Astrocyte (in vitro differentiated cells and primary cell): ENCODE measurements around the gene MYPN. TPM values are rescaled to one million over a fixed set of nuclear protein-coding genes. Genes with fewer than 3 reads are reported as not detected.

Experiments used
- DNase-seq: peaks from one replicate; pipeline ENCODE4 v3.0.0-alpha.2; 2010; ENCODE audit warnings: low read depth
- FAIRE-seq: peaks from 2 replicates; lab custom pipeline; 2011; peaks lifted over from hg19 to GRCh38; lab: Jason Lieb, UNC
- H2AFZ ChIP-seq: 2 replicates; pipeline ENCODE4 v1.6.0; 2012; ENCODE audit warnings: low read depth, low read length, inconsistent platforms
- H3K27ac ChIP-seq: 2 replicates; pipeline ENCODE4 v1.5.1; 2011; ENCODE audit warnings: low read depth, low read length, inconsistent platforms
- H3K27me3 ChIP-seq: 2 replicates; pipeline ENCODE4 v1.6.0; 2011; ENCODE audit warnings: low read length, inconsistent platforms; ENCODE audit not compliant: insufficient read depth
- H3K36me3 ChIP-seq: 2 replicates; pipeline ENCODE4 v1.5.1; 2011; ENCODE audit warnings: low read length, inconsistent platforms; ENCODE audit not compliant: insufficient read depth
- H3K4me1 ChIP-seq: 2 replicates; pipeline ENCODE4 v1.5.1; 2011; ENCODE audit warnings: low read length, inconsistent platforms; ENCODE audit not compliant: insufficient read depth
- H3K4me2 ChIP-seq: 2 replicates; pipeline ENCODE4 v1.6.0; 2012; ENCODE audit warnings: low read length, inconsistent platforms
- H3K4me3 ChIP-seq: 2 replicates; pipeline ENCODE4 v1.5.1; 2011; ENCODE audit warnings: low read depth, mild to moderate bottlenecking, low read length, inconsistent platforms; ENCODE audit not compliant: insufficient read depth
- H3K79me2 ChIP-seq: 2 replicates; pipeline ENCODE4 v1.6.0; 2012; ENCODE audit warnings: mild to moderate bottlenecking, low read length, inconsistent platforms; ENCODE audit not compliant: insufficient read depth
- H3K9ac ChIP-seq: 2 replicates; pipeline ENCODE4 v1.6.0; 2012; ENCODE audit warnings: mild to moderate bottlenecking, low read length, inconsistent platforms
- H3K9me3 ChIP-seq: 2 replicates; pipeline ENCODE4 v1.5.1; 2012; ENCODE audit warnings: low read depth, mild to moderate bottlenecking, low read length, inconsistent platforms; ENCODE audit not compliant: insufficient read depth
- H4K20me1 ChIP-seq: 2 replicates; pipeline ENCODE4 v1.6.0; 2012; ENCODE audit warnings: low read length, inconsistent platforms; ENCODE audit not compliant: insufficient read depth
- H3K27ac Mint-ChIP-seq: one replicate; pipeline ENCODE4 v1.8.0; 2021; ENCODE audit warnings: mild to moderate bottlenecking, mixed read lengths; ENCODE audit not compliant: unreplicated experiment
- H3K27me3 Mint-ChIP-seq: one replicate; pipeline ENCODE4 v1.8.0; 2021; ENCODE audit warnings: low read depth, mixed read lengths; ENCODE audit not compliant: unreplicated experiment
- H3K36me3 Mint-ChIP-seq: one replicate; pipeline ENCODE4 v1.8.0; 2021; ENCODE audit warnings: low read depth, mixed read lengths; ENCODE audit not compliant: unreplicated experiment
- H3K4me1 Mint-ChIP-seq: one replicate; pipeline ENCODE4 v1.8.0; 2021; ENCODE audit warnings: low read depth, mixed read lengths; ENCODE audit not compliant: unreplicated experiment
- H3K4me3 Mint-ChIP-seq: one replicate; pipeline ENCODE4 v1.8.0; 2021; ENCODE audit warnings: mild to moderate bottlenecking, moderate library complexity, mixed read lengths; ENCODE audit not compliant: unreplicated experiment
- H3K9me3 Mint-ChIP-seq: one replicate; pipeline ENCODE4 v1.8.0; 2021; ENCODE audit warnings: mild to moderate bottlenecking, mixed read lengths; ENCODE audit not compliant: unreplicated experiment
- EZH2 ChIP-seq: IDR thresholded peaks from 2 replicates; pipeline ENCODE4 v1.6.1; 2012; ENCODE audit warnings: mild to moderate bottlenecking, low read length, inconsistent platforms; ENCODE audit not compliant: insufficient read depth
- total RNA-seq: library from RNA; stranded (reverse); gene quantifications from 2 replicates; pipeline ENCODE4 v1.2.1, GENCODE V29; 2021
- TF ChIP-seq, protein P1 (sequence below): IDR thresholded peaks from 2 replicates; pipeline ENCODE4 v1.5.1; 2011; ENCODE audit warnings: low read depth, mild to moderate bottlenecking, inconsistent platforms, low read length, moderate library complexity; ENCODE audit not compliant: insufficient read depth

The MYPN gene
- total RNA-seq, 1 donor from 2014 or later, result 0.11 TPM

DNA sequence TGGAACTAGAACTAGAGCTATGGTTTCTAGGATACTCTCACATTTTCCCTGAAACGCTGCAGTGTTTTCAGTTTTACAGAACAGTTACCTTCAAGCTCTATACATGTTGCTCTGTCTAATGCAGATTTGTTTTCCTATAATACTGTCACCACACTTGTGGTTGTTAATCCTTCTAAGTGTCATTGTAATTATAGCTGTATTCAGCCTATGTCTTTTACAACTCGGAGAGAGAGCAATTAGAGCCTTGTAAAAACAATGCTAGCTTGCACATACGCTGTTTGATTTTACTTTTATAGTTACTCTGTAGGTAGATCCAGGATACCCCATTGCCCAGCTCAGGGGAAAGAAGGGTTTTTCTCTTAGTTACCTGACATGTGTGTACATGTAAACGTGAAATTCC lies 67.5 kb downstream of the MYPN start:
- no peak overlapping the region for H3K27ac Mint-ChIP-seq
- TF ChIP-seq, protein P1, sequence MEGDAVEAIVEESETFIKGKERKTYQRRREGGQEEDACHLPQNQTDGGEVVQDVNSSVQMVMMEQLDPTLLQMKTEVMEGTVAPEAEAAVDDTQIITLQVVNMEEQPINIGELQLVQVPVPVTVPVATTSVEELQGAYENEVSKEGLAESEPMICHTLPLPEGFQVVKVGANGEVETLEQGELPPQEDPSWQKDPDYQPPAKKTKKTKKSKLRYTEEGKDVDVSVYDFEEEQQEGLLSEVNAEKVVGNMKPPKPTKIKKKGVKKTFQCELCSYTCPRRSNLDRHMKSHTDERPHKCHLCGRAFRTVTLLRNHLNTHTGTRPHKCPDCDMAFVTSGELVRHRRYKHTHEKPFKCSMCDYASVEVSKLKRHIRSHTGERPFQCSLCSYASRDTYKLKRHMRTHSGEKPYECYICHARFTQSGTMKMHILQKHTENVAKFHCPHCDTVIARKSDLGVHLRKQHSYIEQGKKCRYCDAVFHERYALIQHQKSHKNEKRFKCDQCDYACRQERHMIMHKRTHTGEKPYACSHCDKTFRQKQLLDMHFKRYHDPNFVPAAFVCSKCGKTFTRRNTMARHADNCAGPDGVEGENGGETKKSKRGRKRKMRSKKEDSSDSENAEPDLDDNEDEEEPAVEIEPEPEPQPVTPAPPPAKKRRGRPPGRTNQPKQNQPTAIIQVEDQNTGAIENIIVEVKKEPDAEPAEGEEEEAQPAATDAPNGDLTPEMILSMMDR, result no peak
- TF ChIP-seq EZH2, result no peak
- H3K36me3 Mint-ChIP-seq, result peaks cover 2% of the 10 kb centered on the region
- no peak for FAIRE-seq
- Histone ChIP-seq H3K27me3 (no peaks in the 10 kb centered on the region), H2AFZ (no peak overlapping the region), H3K9me3 (no peaks in the 10 kb centered on the region), H3K27ac (no peak overlapping the region), H3K4me3 (no peak overlapping the region), H3K9ac (no peak overlapping the region), H3K79me2 (no peaks in the 10 kb centered on the region), H4K20me1 (no peaks in the 10 kb centered on the region), H3K4me2 (no peak overlapping the region), H3K36me3 (no peaks in the 10 kb centered on the region), H3K4me1 (no peaks in the 10 kb centered on the region)
- no peaks in the 10 kb centered on the region for H3K9me3 Mint-ChIP-seq
- H3K4me1 Mint-ChIP-seq, result no peaks in the 10 kb centered on the region
- peaks cover under 1% of the 10 kb centered on the region for H3K27me3 Mint-ChIP-seq
- DNase-seq, result no peak
- no peak overlapping the region for H3K4me3 Mint-ChIP-seq

GRCh38 chr10:68178592-68178991 lies 69.3 kb downstream of the MYPN start:
- no peaks in the 10 kb centered on the region for H3K4me1 ChIP-seq
- H3K4me3 ChIP-seq, result no peak overlapping the region
- no peaks in the 10 kb centered on the region for H4K20me1 ChIP-seq
- no peaks in the 10 kb centered on the region for H3K9me3 Mint-ChIP-seq
- H3K9me3 ChIP-seq, result no peaks in the 10 kb centered on the region
- no peak overlapping the region for H3K27ac Mint-ChIP-seq
- H3K27me3 ChIP-seq, result no peaks in the 10 kb centered on the region
- no peak overlapping the region for H3K9ac ChIP-seq
- no peaks in the 10 kb centered on the region for H3K36me3 ChIP-seq
- H3K27me3 Mint-ChIP-seq, result peaks cover 2% of the 10 kb centered on the region
- H3K4me2 ChIP-seq, result no peak overlapping the region
- H3K79me2 ChIP-seq, result no peaks in the 10 kb centered on the region
- no peak overlapping the region for H2AFZ ChIP-seq
- H3K36me3 Mint-ChIP-seq, result peaks cover 2% of the 10 kb centered on the region
- no peak overlapping the region for H3K4me3 Mint-ChIP-seq
- no peaks in the 10 kb centered on the region for H3K4me1 Mint-ChIP-seq
- no peak for DNase-seq
- no peak for TF ChIP-seq EZH2
- FAIRE-seq, result no peak
- H3K27ac ChIP-seq, result no peak overlapping the region

- Histone ChIP-seq H3K4me1 (no peaks in the 10 kb centered on the region), H3K9ac (no peak overlapping the region), H2AFZ (no peak overlapping the region), H3K4me2 (no peak overlapping the region), H3K4me3 (no peak overlapping the region), H3K9me3 (no peaks in the 10 kb centered on the region), H3K27me3 (no peaks in the 10 kb centered on the region), H3K36me3 (no peaks in the 10 kb centered on the region), H3K27ac (no peak overlapping the region), H4K20me1 (no peaks in the 10 kb centered on the region), H3K79me2 (no peaks in the 10 kb centered on the region)
- Mint-ChIP-seq H3K4me1 (no peaks in the 10 kb centered on the region), H3K36me3 (peaks cover 2% of the 10 kb centered on the region), H3K9me3 (no peaks in the 10 kb centered on the region), H3K27ac (no peak overlapping the region), H3K27me3 (peaks cover 2% of the 10 kb centered on the region), H3K4me3 (no peak overlapping the region)
- FAIRE-seq, result no peak
- TF ChIP-seq, protein P1, result no peak
- no peak for TF ChIP-seq EZH2
- no peak for DNase-seq
Measured at GRCh38 chr10:68179016-68179415, 69.7 kb downstream of the MYPN start.
